Brain microvascular endothelial cell (primary cell): ENCODE measurements around the gene PRKAB1.

ENCODE experiments used
- DNase-seq: peaks from one replicate; pipeline ENCODE4 v3.0.0-alpha.2; 2020
- H3K27ac ChIP-seq: fragments of 250-450 bp; sonication (Bioruptor Pico); 2 replicates; pipeline ENCODE4 v1.5.1; 2020; ENCODE audit warnings: mild to moderate bottlenecking, moderate library complexity
- H3K27me3 ChIP-seq: fragments of 250-450 bp; sonication (Bioruptor Pico); replicated peaks from 2 replicates; pipeline ENCODE4 v1.5.1; 2020; ENCODE audit warnings: mild to moderate bottlenecking
- H3K36me3 ChIP-seq: fragments of 250-450 bp; sonication (Bioruptor Pico); replicated peaks from 2 replicates; pipeline ENCODE4 v1.5.1; 2020; ENCODE audit warnings: mild to moderate bottlenecking
- H3K4me3 ChIP-seq: 2 replicates; pipeline ENCODE4 v1.5.1; 2011; ENCODE audit warnings: low read depth, mild to moderate bottlenecking, control low read depth, low read length, moderate library complexity
- CTCF ChIP-seq: IDR thresholded peaks from 2 replicates; pipeline ENCODE4 v1.5.1; 2011; ENCODE audit warnings: low read depth, mild to moderate bottlenecking, moderate library complexity, low read length, control low read depth, inconsistent platforms; ENCODE audit errors: missing control alignments
- in situ Hi-C: cut with HindIII; loops from 2 replicates; pipeline ENCODE4 v1.10.0; 2017; ENCODE audit warnings: low sequenced_read_pairs, low pct_ligation_motif_present

The PRKAB1 gene

GRCh38 chr12:119687879-119688278 is 19.9 kb downstream of the PRKAB1 start:
- no peak for TF ChIP-seq CTCF
- DNase-seq: no peak
- Histone ChIP-seq H3K4me3 (no peak overlapping the region), H3K27me3 (no peaks in the 10 kb centered on the region), H3K36me3 (no peaks in the 10 kb centered on the region), H3K27ac (no peak overlapping the region)
- in situ Hi-C loops: no loop called here

GRCh38 chr12:119689935-119690500 is 22.1 kb downstream of the PRKAB1 start:
- no peaks in the 10 kb centered on the region for H3K36me3 ChIP-seq

GRCh38 chr12:119691202-119691810 is 23.4 kb downstream of the PRKAB1 start:
- no peaks in the 10 kb centered on the region for H3K36me3 ChIP-seq
- H3K4me3 ChIP-seq: no peak overlapping the region
- TF ChIP-seq CTCF: no peak
- no peak for DNase-seq
- no peaks in the 10 kb centered on the region for H3K27me3 ChIP-seq
- in situ Hi-C loops: no loop called here
- no peak overlapping the region for H3K27ac ChIP-seq

More at GRCh38 chr12:119689935-119690500, 22.1 kb downstream of the PRKAB1 start:
- no peak for DNase-seq
- in situ Hi-C loops: no loop called here
- no peak overlapping the region for H3K27ac ChIP-seq
- TF ChIP-seq CTCF: no peak
- H3K4me3 ChIP-seq: no peak overlapping the region
- H3K27me3 ChIP-seq: no peaks in the 10 kb centered on the region

GRCh38 chr12:119692410-119692809 is 24.5 kb downstream of the PRKAB1 start:
- Histone ChIP-seq H3K27ac (no peak overlapping the region), H3K36me3 (no peaks in the 10 kb centered on the region), H3K27me3 (no peaks in the 10 kb centered on the region), H3K4me3 (no peak overlapping the region)
- TF ChIP-seq CTCF: no peak
- no peak for DNase-seq
- in situ Hi-C loops: no loop called here

- Histone ChIP-seq H3K4me3 (no peak overlapping the region), H3K27me3 (no peaks in the 10 kb centered on the region), H3K36me3 (no peaks in the 10 kb centered on the region), H3K27ac (no peak overlapping the region)
- no peak for DNase-seq
- TF ChIP-seq CTCF: no peak
- in situ Hi-C loops: no loop called here
These were observed 25.1 kb downstream of the PRKAB1 start for GRCh38 chr12:119692997-119693396.

GRCh38 chr12:119693511-119693910 is 25.6 kb downstream of the PRKAB1 start:
- no peak for TF ChIP-seq CTCF
- no peak overlapping the region for H3K27ac ChIP-seq
- no peaks in the 10 kb centered on the region for H3K36me3 ChIP-seq
- DNase-seq: no peak
- no peaks in the 10 kb centered on the region for H3K27me3 ChIP-seq
- no peak overlapping the region for H3K4me3 ChIP-seq
- in situ Hi-C loops: no loop called here
